IMR-90 (cell line): ENCODE data around the gene SLC22A16. TPM values are rescaled to one million over a fixed set of nuclear protein-coding genes. Genes with fewer than 3 reads are reported as not detected.

Experiments used
- ATAC-seq: fragments of 200-7000 bp; cut with Tn5 transposase; 2 replicates; pipeline ENCODE4 v1.9.1; 2020; ENCODE audit warnings: low read depth, mild to moderate bottlenecking, moderate library complexity
- BruUV-seq: library from RNA; stranded (reverse); fragments of 400-500 nt; replicated peaks from 2 replicates; lab custom pipeline; 2021; lab: Mats Ljungman, UMichigan
- CTCF ChIA-PET: fragments of 300-600 bp; formaldehyde crosslinking; extraction: SDS; loops from one replicate; lab custom pipeline; 2021; ENCODE audit warnings: antibody characterized with exemption; lab: Yijun Ruan, JAX
- POLR2A ChIA-PET: fragments of 300-600 bp; sonication (Branson Sonifier 250); formaldehyde crosslinking; loops from one replicate; lab custom pipeline; 2022; ENCODE audit warnings: antibody characterized with exemption; ENCODE audit not compliant: unreplicated experiment; lab: Charles Lee
- DNase-seq: peaks from one replicate; pipeline ENCODE4 v3.0.0; 2013
- H2AFZ ChIP-seq: replicated peaks from 2 replicates; pipeline ENCODE3; 2013; ENCODE audit warnings: low read length, mild to moderate bottlenecking; ENCODE audit not compliant: poor library complexity
- H2AK5ac ChIP-seq: 2 replicates; pipeline ENCODE4 v1.6.1; 2013; ENCODE audit warnings: low read depth, low read length, inconsistent platforms
- H2AK9ac ChIP-seq: replicated peaks from 2 replicates; pipeline ENCODE3; 2013; ENCODE audit warnings: mild to moderate bottlenecking, low read depth, low read length, moderate library complexity; ENCODE audit not compliant: poor library complexity
- H2BK120ac ChIP-seq: 2 replicates; pipeline ENCODE4 v1.6.1; 2013; ENCODE audit warnings: low read depth, low read length, inconsistent platforms
- H2BK15ac ChIP-seq: 3 replicates; pipeline ENCODE4 v1.6.1; 2013; ENCODE audit warnings: low read depth, low read length, inconsistent platforms
- H2BK20ac ChIP-seq: 2 replicates; pipeline ENCODE4 v1.6.1; 2013; ENCODE audit warnings: low read depth, mild to moderate bottlenecking, inconsistent platforms, low read length, moderate library complexity
- H2BK5ac ChIP-seq: 2 replicates; pipeline ENCODE4 v1.6.1; 2013; ENCODE audit warnings: mild to moderate bottlenecking, low read depth, low read length, inconsistent platforms; ENCODE audit not compliant: poor library complexity, severe bottlenecking
- H3K14ac ChIP-seq: replicated peaks from 2 replicates; pipeline ENCODE4 v1.6.1; 2013; ENCODE audit warnings: low read depth, low read length, inconsistent platforms
- H3K18ac ChIP-seq: 2 replicates; pipeline ENCODE4 v1.6.1; 2013; ENCODE audit warnings: low read depth, low read length, control low read depth
- H3K23ac ChIP-seq: 2 replicates; pipeline ENCODE4 v1.6.1; 2013; ENCODE audit warnings: low read depth, low read length, inconsistent platforms
- H3K27ac ChIP-seq: 2 replicates; pipeline ENCODE4 v1.5.1; 2013; ENCODE audit warnings: mild to moderate bottlenecking, control low read depth, low read length; ENCODE audit not compliant: insufficient read depth
- H3K27me3 ChIP-seq: 2 replicates; pipeline ENCODE4 v1.6.1; 2013; ENCODE audit warnings: low read length; ENCODE audit not compliant: control insufficient read depth, insufficient read depth
- H3K36me3 ChIP-seq: 2 replicates; pipeline ENCODE4 v1.6.1; 2013; ENCODE audit warnings: low read length, mixed read lengths; ENCODE audit not compliant: control insufficient read depth, insufficient read depth
- H3K4ac ChIP-seq: 2 replicates; pipeline ENCODE4 v1.6.1; 2013; ENCODE audit warnings: low read depth, low read length, inconsistent platforms
- H3K4me1 ChIP-seq: 2 replicates; pipeline ENCODE4 v1.6.1; 2013; ENCODE audit warnings: low read length, mixed read lengths; ENCODE audit not compliant: control insufficient read depth, insufficient read depth
- H3K4me2 ChIP-seq: 2 replicates; pipeline ENCODE4 v1.6.1; 2013; ENCODE audit warnings: low read depth, mild to moderate bottlenecking, control low read depth, low read length, moderate library complexity
- H3K4me3 ChIP-seq: 2 replicates; pipeline ENCODE4 v1.5.1; 2013; ENCODE audit warnings: low read depth, mild to moderate bottlenecking, control low read depth, low read length, moderate library complexity; ENCODE audit not compliant: insufficient read depth
- H3K56ac ChIP-seq: 2 replicates; pipeline ENCODE4 v1.6.1; 2013; ENCODE audit warnings: low read length, inconsistent platforms; ENCODE audit not compliant: insufficient read depth; ENCODE audit errors: extremely low read depth
- H3K79me1 ChIP-seq, 2 experiments: 2 replicates each; pipeline ENCODE4 v1.6.1; 2013; ENCODE audit warnings: low read length in 2 of 2, inconsistent platforms in 1 of 2, low read depth in 1 of 2
- H3K9ac ChIP-seq: 2 replicates; pipeline ENCODE4 v1.6.1; 2013; ENCODE audit warnings: low read depth, low read length, control low read depth
- H3K9me1 ChIP-seq: 2 replicates; pipeline ENCODE4 v1.6.1; 2013; ENCODE audit warnings: low read length, inconsistent platforms; ENCODE audit not compliant: insufficient read depth
- H3K9me3 ChIP-seq: 2 replicates; pipeline ENCODE4 v1.6.1; 2013; ENCODE audit warnings: low read length; ENCODE audit not compliant: control insufficient read depth, insufficient read depth
- H4K20me1 ChIP-seq: 2 replicates; pipeline ENCODE4 v1.6.1; 2013; ENCODE audit warnings: low read length, inconsistent platforms; ENCODE audit not compliant: insufficient read depth
- H4K5ac ChIP-seq: 2 replicates; pipeline ENCODE4 v1.6.1; 2013; ENCODE audit warnings: mild to moderate bottlenecking, low read depth, low read length, control low read depth
- H4K8ac ChIP-seq, 2 experiments: 2 replicates each; pipeline ENCODE4 v1.6.1; 2013; ENCODE audit warnings: low read depth in 2 of 2, low read length in 2 of 2, control low read depth in 1 of 2, inconsistent platforms in 1 of 2
- H4K91ac ChIP-seq: 2 replicates; pipeline ENCODE4 v1.6.1; 2013; ENCODE audit warnings: low read depth, low read length, inconsistent platforms; ENCODE audit not compliant: insufficient read depth
- MAFK ChIP-seq: IDR thresholded peaks from 2 replicates; pipeline ENCODE4 v1.6.1; 2012; ENCODE audit warnings: low read depth, low read length, improper control_type of control experiment
- RAD21 ChIP-seq: IDR thresholded peaks from 2 replicates; pipeline ENCODE4 v1.6.1; 2012; ENCODE audit warnings: low read length, improper control_type of control experiment
- dilution Hi-C: fragments of 300-500 bp; cut with HindIII; formaldehyde crosslinking; loops from one replicate; pipeline ENCODE4 v1.14.3; 2018; ENCODE audit warnings: low sequenced_read_pairs; ENCODE audit not compliant: unreplicated experiment
- in situ Hi-C: fragments of 300-500 bp; cut with MboI; formaldehyde crosslinking; loops from 3 replicates; pipeline ENCODE4 v1.14.3; 2019; ENCODE audit warnings: low sequenced_read_pairs, inconsistent platforms, mixed read lengths
- intact Hi-C: fragments of 100-400 bp; cut with micrococcal nuclease; formaldehyde crosslinking; loops from 2 replicates; pipeline ENCODE4 v1.10.0; 2022
- polyA plus RNA-seq, 3 experiments: library from polyadenylated mRNA; depleted of rRNA; stranded (reverse); fragments of >200 nt; gene quantifications; 2 replicates each; pipeline ENCODE4 v1.2.3, GENCODE V29; 2012; ENCODE audit warnings: low replicate concordance in 1 of 3
- total RNA-seq: library from RNA; depleted of rRNA; stranded (reverse); fragments of >200 nt; gene quantifications from 2 replicates; pipeline ENCODE4 v1.2.3, GENCODE V29; 2012

Gene SLC22A16
- total and polyA plus RNA-seq, 2 of the 4 experiments (the other 2 are of a cell fraction) = not detected

DNA sequence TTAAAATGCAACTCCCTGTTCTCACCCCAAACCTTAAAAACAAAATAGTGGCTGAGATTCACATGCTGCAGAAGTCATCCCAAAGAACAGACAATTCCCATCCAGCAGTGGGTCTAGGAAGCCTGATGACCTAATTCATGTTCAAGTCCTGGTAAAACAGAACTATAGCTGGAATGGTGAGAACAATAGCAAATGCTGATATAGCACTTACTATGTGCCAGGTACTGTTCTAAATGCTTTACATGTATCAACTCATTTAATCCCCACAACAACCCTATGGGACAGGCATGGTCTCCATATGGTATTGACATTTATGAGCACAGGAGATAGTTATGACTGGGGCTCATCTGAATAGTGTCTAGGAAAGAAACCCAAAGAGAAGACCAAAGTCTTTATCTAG lies 66.6 kb downstream of the SLC22A16 start:
- Histone ChIP-seq H4K91ac (no peak overlapping the region), H4K8ac (no peak overlapping the region), H4K20me1 (no peaks in the 10 kb centered on the region), H3K4me3 (no peak overlapping the region), H3K27ac (no peak overlapping the region), H2AK5ac (no peak overlapping the region), H3K79me1 (no peaks in the 10 kb centered on the region), H2BK120ac (no peak overlapping the region), H3K9me1 (no peaks in the 10 kb centered on the region), H3K36me3 (no peaks in the 10 kb centered on the region), H4K5ac (no peak overlapping the region), H2AK9ac (no peak overlapping the region), H2AFZ (no peak overlapping the region), H3K4ac (no peak overlapping the region), H3K56ac (no peak overlapping the region), H3K14ac (no peak overlapping the region), H2BK15ac (no peak overlapping the region), H2BK5ac (no peak overlapping the region), H3K4me2 (no peak overlapping the region), H3K18ac (no peak overlapping the region), H3K23ac (no peak overlapping the region), H3K9me3 (no peaks in the 10 kb centered on the region), H3K4me1 (no peaks in the 10 kb centered on the region), H2BK20ac (no peak overlapping the region), H3K9ac (no peak overlapping the region), H3K27me3 (peaks cover 3% of the 10 kb centered on the region; the same call in 1 of the 2 replicates)
- no TSS peak for BruUV-seq
- intact Hi-C loops = no loop called here
- in situ Hi-C loops = no loop called here
- no peak for TF ChIP-seq RAD21
- 0 out of 2 replicates have a peak, but pooled peaks have one; percentile 7 for TF ChIP-seq MAFK
- ATAC-seq (no peak), DNase-seq (no peak)
- dilution Hi-C loops = no loop called here
- POLR2A ChIA-PET = no interaction called here
- CTCF ChIA-PET = no interaction called here
